Omental fat pad (tissue), 4 donors: ENCODE data around the gene FAM111A. TPM values are rescaled to one million over a fixed set of nuclear protein-coding genes. Genes with fewer than 3 reads are reported as not detected.

ENCODE experiments used
- ATAC-seq: fragments of 150-250 bp; one replicate; pipeline ENCODE4 v1.9.1; 2016; ENCODE audit warnings: mild to moderate bottlenecking, moderate library complexity; ENCODE audit not compliant: low FRiP score
- DNase-seq: peaks from one replicate; pipeline ENCODE4 v3.0.0-alpha.2; 2019; ENCODE audit warnings: low spot score
- CTCF ChIP-seq, 3 donors: fragments of 450-650 bp; IDR thresholded peaks; one replicate each; pipeline ENCODE4 v1.5.1; 2016 to 2017; ENCODE audit warnings: antibody characterized with exemption in 3 of 3, mild to moderate bottlenecking in 3 of 3, moderate library complexity in 2 of 3
- total RNA-seq, 4 donors: library from RNA; depleted of rRNA; stranded (reverse); fragments of >200 nt; gene quantifications; one replicate each; pipeline ENCODE4 v1.1.0, GENCODE V29; 2016

The FAM111A gene
- total RNA-seq, 4 donors from 2014 or later, result 18.2 to 60.1 (median 31.7) TPM

GRCh38 chr11:59164028-59164427 lies 21.4 kb downstream of the FAM111A start:
- ATAC-seq (no peak), DNase-seq (no peak)
- TF ChIP-seq CTCF (IDR thresholded peaks at IDR 0.05), result no peak

- peak in 2 of 3 donors; percentile 24 to 91 for TF ChIP-seq CTCF (IDR thresholded peaks at IDR 0.05)
- ATAC-seq, result peak; percentile 87
- DNase-seq, result peak; percentile 91
Observed at GRCh38 chr11:59171508-59172322, 29.1 kb downstream of the FAM111A start, which contains the start of gene DTX4. TSS of gene DTX4 (plus strand) at chr11:59172132. CDS start at chr11:59172596, 464 bp downstream.

- no peak for DNase-seq
- no peak for TF ChIP-seq CTCF (IDR thresholded peaks at IDR 0.05)
- ATAC-seq, result peak; percentile 5
Observed at GRCh38 chr11:59172345-59173079, 29.9 kb downstream of the FAM111A start.

GRCh38 chr11:59173080-59173963 lies 30.7 kb downstream of the FAM111A start:
- peak; percentile 4 for ATAC-seq
- TF ChIP-seq CTCF (IDR thresholded peaks at IDR 0.05), result no peak
- no peak for DNase-seq

GRCh38 chr11:59173964-59174663 lies 31.5 kb downstream of the FAM111A start:
- ATAC-seq (peak; percentile 57), DNase-seq (no peak)
- no peak for TF ChIP-seq CTCF (IDR thresholded peaks at IDR 0.05)

GRCh38 chr11:59174664-59175033 lies 32.0 kb downstream of the FAM111A start:
- ATAC-seq, result no peak
- TF ChIP-seq CTCF (IDR thresholded peaks at IDR 0.05), result no peak
- DNase-seq, result no peak
